Panc1 (cell line): ENCODE results near the gene MACROD2. TPM values are rescaled to one million over a fixed set of nuclear protein-coding genes. Genes with fewer than 3 reads are reported as not detected.

Experiments used
- ATAC-seq: fragments of 200-7000 bp; cut with Tn5 transposase; 2 replicates; pipeline ENCODE4 v1.9.1; 2020; ENCODE audit warnings: mild to moderate bottlenecking, moderate library complexity
- BruUV-seq: library from RNA; stranded (reverse); fragments of 400-500 nt; replicated peaks from 2 replicates; lab custom pipeline; 2021; lab: Mats Ljungman, UMichigan
- CTCF ChIA-PET: fragments of 300-600 bp; sonication (Branson Sonifier 250); formaldehyde crosslinking; loops from one replicate; lab custom pipeline; 2022; ENCODE audit warnings: antibody characterized with exemption; lab: Charles Lee
- POLR2A ChIA-PET: fragments of 300-600 bp; sonication (Branson Sonifier 250); formaldehyde crosslinking; loops from one replicate; lab custom pipeline; 2022; ENCODE audit warnings: antibody characterized with exemption; lab: Charles Lee
- DNase-seq: peaks from one replicate; pipeline ENCODE4 v3.0.0-alpha.2; 2010; ENCODE audit warnings: low read depth, low spot score
- H3K27ac ChIP-seq: 2 replicates; pipeline ENCODE4 v1.5.1; 2011; ENCODE audit warnings: mild to moderate bottlenecking, low read length, inconsistent platforms
- H3K27me3 ChIP-seq: fragments of 200-500 bp; sonication (Bioruptor generic); 2 replicates; pipeline ENCODE4 v1.6.0; 2014; ENCODE audit warnings: low read length, inconsistent platforms; ENCODE audit not compliant: control insufficient read depth, insufficient read depth
- H3K36me3 ChIP-seq: fragments of 200-500 bp; sonication (Bioruptor generic); 2 replicates; pipeline ENCODE4 v1.5.1; 2014; ENCODE audit warnings: inconsistent platforms, mild to moderate bottlenecking, low read length, moderate library complexity; ENCODE audit not compliant: control insufficient read depth, insufficient read depth
- H3K4me1 ChIP-seq: 2 replicates; pipeline ENCODE4 v1.5.1; 2011; ENCODE audit warnings: inconsistent platforms, mild to moderate bottlenecking, low read length, moderate library complexity; ENCODE audit not compliant: control insufficient read depth, insufficient read depth
- H3K4me3 ChIP-seq, 2 experiments: 2 replicates each; pipeline ENCODE4 v1.5.1; 2011 to 2012; ENCODE audit warnings: low read depth in 2 of 2, low read length in 2 of 2, mild to moderate bottlenecking in 2 of 2, inconsistent platforms in 1 of 2, moderate library complexity in 1 of 2
- H3K9me3 ChIP-seq: fragments of 200-500 bp; sonication (Bioruptor generic); 2 replicates; pipeline ENCODE4 v1.5.1; 2014; ENCODE audit warnings: low read depth, mild to moderate bottlenecking, inconsistent platforms, low read length, moderate library complexity; ENCODE audit not compliant: control insufficient read depth, insufficient read depth
- CTCF ChIP-seq: fragments of 450-650 bp; IDR thresholded peaks from 2 replicates; pipeline ENCODE4 v1.5.1; 2017; ENCODE audit warnings: mild to moderate bottlenecking
- POLR2AphosphoS5 ChIP-seq: IDR thresholded peaks from 2 replicates; pipeline ENCODE4 v1.6.1; 2012; ENCODE audit warnings: mild to moderate bottlenecking, low read depth, low read length, moderate library complexity
- REST ChIP-seq, 2 experiments: IDR thresholded peaks; 2 replicates each; pipeline ENCODE4 v1.6.1; 2011 to 2012; ENCODE audit warnings: low read depth in 2 of 2, control low read depth in 1 of 2, low read length in 1 of 2, mild to moderate bottlenecking in 1 of 2, moderate library complexity in 1 of 2; ENCODE audit not compliant: insufficient read depth in 1 of 2
- SIN3A ChIP-seq: IDR thresholded peaks from 2 replicates; pipeline ENCODE4 v1.6.1; 2012; ENCODE audit warnings: low read depth, mild to moderate bottlenecking, low read length, moderate library complexity, borderline replicate concordance; ENCODE audit not compliant: insufficient read depth
- TCF7L2 ChIP-seq: IDR thresholded peaks from 2 replicates; pipeline ENCODE4 v1.6.1; 2011; ENCODE audit warnings: mild to moderate bottlenecking, low read depth, low read length, inconsistent platforms
- in situ Hi-C: cut with HindIII; loops from 2 replicates; pipeline ENCODE4 v1.10.0; 2016; ENCODE audit warnings: low sequenced_read_pairs, low pct_unique_long_range_greater_than_20kb
- intact Hi-C: fragments of 100-400 bp; cut with micrococcal nuclease; formaldehyde crosslinking; loops from one replicate; pipeline ENCODE4 v1.10.0; 2022; ENCODE audit not compliant: unreplicated experiment
- total RNA-seq: library from RNA; stranded (reverse); gene quantifications from one replicate; pipeline ENCODE4 v1.2.1, GENCODE V29; 2021; ENCODE audit not compliant: unreplicated experiment

The MACROD2 gene
- total RNA-seq, 1 experiment from 2014 or later: 1.2 TPM

GRCh38 chr20:15625981-15626380, 1630.7 kb downstream of the MACROD2 start:
- BruUV-seq: no TSS peak
- in situ Hi-C loops: no loop called here
- intact Hi-C loops: no loop called here
- ChIA-PET POLR2A (no interaction called here), CTCF (no interaction called here)
- Histone ChIP-seq H3K4me3 (no peak overlapping the region), H3K27ac (no peak overlapping the region), H3K36me3 (no peaks in the 10 kb centered on the region), H3K4me1 (no peaks in the 10 kb centered on the region), H3K27me3 (no peaks in the 10 kb centered on the region), H3K9me3 (no peaks in the 10 kb centered on the region)
- no peak for TF ChIP-seq SIN3A
- TF ChIP-seq CTCF: no peak
- TF ChIP-seq POLR2AphosphoS5: no peak
- TF ChIP-seq REST (IDR thresholded peaks at IDR 0.05; ENCODE audit: insufficient read depth in 1 of 2, low read depth in 2 of 2, low read length in 1 of 2): no peak
- no peak for TF ChIP-seq TCF7L2
- ATAC-seq (no peak), DNase-seq (no peak)

GRCh38 chr20:15627089-15627488, 1631.8 kb downstream of the MACROD2 start:
- no peak overlapping the region for H3K4me3 ChIP-seq
- BruUV-seq: no TSS peak
- H3K9me3 ChIP-seq: no peaks in the 10 kb centered on the region
- intact Hi-C loops (no loop called here), in situ Hi-C loops (no loop called here)
- no peak overlapping the region for H3K27ac ChIP-seq
- DNase-seq (no peak), ATAC-seq (no peak)
- no peaks in the 10 kb centered on the region for H3K36me3 ChIP-seq
- POLR2A ChIA-PET: no interaction called here
- no peaks in the 10 kb centered on the region for H3K4me1 ChIP-seq
- no peaks in the 10 kb centered on the region for H3K27me3 ChIP-seq
- CTCF ChIA-PET: no interaction called here
- no peak for TF ChIP-seq SIN3A
- TF ChIP-seq POLR2AphosphoS5: no peak
- TF ChIP-seq TCF7L2: no peak

GRCh38 chr20:15627501-15627903, 1632.2 kb downstream of the MACROD2 start:
- ChIA-PET POLR2A (no interaction called here), CTCF (no interaction called here)
- H3K9me3 ChIP-seq: no peaks in the 10 kb centered on the region
- no TSS peak for BruUV-seq
- DNase-seq (no peak), ATAC-seq (no peak)
- in situ Hi-C loops: no loop called here
- H3K4me1 ChIP-seq: no peaks in the 10 kb centered on the region
- no peak overlapping the region for H3K27ac ChIP-seq
- intact Hi-C loops: no loop called here
- TF ChIP-seq SIN3A (no peak), REST (IDR thresholded peaks at IDR 0.05; ENCODE audit: insufficient read depth in 1 of 2, low read depth in 2 of 2, low read length in 1 of 2) (no peak), CTCF (no peak), POLR2AphosphoS5 (no peak), TCF7L2 (no peak)
- H3K36me3 ChIP-seq: no peaks in the 10 kb centered on the region
- H3K4me3 ChIP-seq: no peak overlapping the region
- H3K27me3 ChIP-seq: no peaks in the 10 kb centered on the region
